GM18858 (cell line): ENCODE results near the gene L1TD1.
"Not testable (repeated sequence)": the region's sequence is repeated elsewhere in the genome, so short reads cannot be mapped to it uniquely, and the experiment has no call there.

Experiments
- ATAC-seq: cut with Tn5 transposase; IDR thresholded peaks from one replicate; pipeline ENCODE4 v1.9.1; 2021; ENCODE audit not compliant: unreplicated experiment

Gene L1TD1

DNA sequence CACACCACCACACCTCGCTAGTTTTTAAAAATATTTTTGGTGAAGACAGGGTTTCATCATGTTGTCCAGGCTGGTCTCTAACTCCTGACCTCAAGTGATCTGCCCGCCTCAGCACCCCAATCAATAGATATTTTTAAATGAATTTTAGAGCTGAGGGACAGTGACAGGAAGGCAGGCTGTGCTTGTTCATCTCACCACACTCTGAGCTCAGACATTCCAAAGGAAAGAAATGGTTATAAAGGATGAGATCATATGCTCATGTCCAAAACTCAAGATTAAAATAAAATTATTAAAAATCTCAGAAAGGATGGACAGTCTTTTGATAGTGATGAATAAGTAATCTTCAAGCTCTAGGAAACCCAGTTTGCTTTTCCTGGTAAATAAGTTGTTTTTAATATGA lies 40.9 kb downstream of the L1TD1 start:
- ATAC-seq: no peak

DNA sequence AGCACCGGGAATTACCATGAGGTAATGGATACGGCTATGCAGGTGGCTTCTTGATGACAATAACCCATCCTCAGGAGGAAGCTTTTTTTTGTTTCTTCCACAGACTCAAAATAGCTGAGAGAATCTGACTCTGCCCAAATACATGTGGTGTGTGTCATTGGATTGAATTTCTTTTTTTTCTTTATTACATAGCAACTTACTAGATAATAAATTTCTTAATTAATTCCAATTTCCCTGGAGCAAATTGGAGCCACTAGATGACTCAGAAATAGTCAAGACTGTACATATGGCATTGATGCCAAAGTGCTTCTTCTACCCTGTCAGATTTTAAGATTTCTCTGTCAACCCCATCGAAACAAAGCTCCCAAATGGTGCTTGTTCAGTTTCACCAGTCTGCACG lies 42.7 kb downstream of the L1TD1 start:
- no peak for ATAC-seq

DNA sequence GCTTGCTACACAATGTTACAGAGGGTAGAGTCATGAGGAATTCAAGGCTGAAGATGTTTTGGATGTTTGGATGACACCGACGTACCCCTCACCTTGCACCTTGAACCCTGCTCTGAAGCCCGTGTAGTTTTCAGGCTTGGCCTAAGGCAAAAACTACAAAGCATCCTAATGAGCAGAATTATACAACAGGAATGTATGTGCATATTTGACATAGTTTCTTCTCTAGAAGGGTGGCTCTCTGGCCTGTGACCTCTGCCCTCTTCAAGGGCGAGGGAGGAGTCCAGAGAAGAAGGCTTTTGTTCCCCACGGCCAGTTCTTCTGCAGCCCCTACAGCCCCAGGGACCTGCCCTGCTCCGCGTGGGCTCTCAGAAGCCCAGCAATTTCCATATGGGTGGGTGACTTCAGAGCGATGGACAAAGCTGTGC lies 43.3 kb downstream of the L1TD1 start:
- ATAC-seq: no peak

DNA sequence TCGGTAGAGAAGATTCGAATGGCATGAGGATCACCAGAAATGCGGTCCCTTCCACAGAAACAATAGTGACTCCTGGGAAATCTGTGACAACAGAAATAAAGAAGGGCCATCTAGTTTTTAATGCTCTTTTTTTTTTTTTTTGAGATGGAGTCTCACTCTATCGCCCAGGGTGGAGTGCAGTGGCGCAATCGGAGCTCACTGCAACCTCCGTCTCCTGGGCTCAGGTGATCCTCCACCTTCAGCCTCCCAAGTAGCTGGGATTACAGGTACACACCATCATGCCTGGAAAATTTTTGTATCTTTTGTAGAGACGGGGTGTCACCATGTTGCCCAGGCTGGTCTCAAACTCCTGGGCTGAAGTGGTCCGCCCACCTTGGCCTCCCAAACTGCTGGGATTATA lies 43.9 kb downstream of the L1TD1 start:
- no peak for ATAC-seq

DNA sequence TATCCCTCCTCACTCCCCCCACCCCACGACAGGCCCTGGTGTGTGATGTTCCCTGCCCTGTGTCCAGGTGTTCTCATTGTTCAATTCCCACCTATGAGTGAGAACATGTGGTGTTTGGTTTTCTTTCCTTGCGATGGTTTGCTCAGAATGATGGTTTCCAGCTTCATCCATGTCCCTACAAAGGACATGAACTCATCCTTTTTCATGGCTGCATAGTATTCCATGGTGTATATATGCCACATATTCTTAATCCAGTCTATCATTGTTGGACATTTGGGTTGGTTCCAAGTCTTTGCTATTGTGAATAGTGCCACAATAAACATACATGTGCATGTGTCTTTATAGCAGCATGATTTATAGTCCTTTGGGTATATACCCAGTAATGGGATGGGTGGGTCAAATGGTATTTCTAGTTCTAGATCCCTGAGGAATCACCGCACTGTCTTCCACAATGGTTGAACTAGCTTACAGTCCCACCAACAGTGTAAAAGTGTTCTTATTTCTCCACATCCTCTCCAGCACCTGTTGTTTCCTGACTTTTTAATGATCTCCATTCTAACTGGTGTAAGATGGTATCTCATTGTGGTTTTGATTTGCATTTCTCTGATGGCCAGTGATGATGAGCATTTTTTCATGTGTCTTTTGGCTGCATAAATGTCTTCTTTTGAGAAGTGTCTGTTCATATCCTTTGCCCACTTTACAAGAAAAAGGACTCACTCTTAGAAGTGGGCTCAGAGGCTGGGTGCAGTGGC lies 45.2 kb downstream of the L1TD1 start:
- not testable (repeated sequence) for ATAC-seq

DNA sequence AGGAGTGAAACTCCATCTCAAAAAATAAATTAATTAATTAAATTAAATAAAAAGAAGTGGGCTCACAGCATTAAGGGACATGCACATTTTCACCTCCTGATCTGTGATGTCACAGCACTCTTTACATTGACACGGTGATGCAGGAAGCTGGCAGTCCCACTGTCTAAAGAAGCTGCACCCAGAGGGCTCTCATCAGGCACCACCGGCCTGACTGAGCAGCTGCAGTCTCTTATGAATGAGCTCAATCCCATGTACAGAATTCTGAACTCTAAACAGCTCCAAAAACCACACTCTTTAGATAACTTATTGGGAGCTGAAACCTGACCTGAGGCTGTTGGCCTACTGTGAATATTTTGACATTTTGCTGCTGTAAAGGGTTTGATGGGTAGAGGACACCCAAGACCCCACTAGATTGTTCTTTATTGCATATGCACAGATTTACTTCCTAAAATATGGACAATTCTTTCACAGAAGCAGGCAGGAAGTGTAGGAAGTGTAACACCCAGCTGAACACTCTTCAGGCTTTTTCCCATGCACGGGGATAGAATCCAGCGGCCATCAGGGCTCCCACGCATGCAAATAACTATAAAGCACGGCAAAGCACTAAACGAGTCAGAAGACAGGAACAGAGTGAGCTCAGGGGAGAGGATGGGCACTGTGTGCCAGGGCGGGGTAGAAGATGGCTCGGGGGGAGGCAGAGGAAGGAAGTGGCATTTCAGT lies 46.2 kb downstream of the L1TD1 start:
- ATAC-seq: no peak

DNA sequence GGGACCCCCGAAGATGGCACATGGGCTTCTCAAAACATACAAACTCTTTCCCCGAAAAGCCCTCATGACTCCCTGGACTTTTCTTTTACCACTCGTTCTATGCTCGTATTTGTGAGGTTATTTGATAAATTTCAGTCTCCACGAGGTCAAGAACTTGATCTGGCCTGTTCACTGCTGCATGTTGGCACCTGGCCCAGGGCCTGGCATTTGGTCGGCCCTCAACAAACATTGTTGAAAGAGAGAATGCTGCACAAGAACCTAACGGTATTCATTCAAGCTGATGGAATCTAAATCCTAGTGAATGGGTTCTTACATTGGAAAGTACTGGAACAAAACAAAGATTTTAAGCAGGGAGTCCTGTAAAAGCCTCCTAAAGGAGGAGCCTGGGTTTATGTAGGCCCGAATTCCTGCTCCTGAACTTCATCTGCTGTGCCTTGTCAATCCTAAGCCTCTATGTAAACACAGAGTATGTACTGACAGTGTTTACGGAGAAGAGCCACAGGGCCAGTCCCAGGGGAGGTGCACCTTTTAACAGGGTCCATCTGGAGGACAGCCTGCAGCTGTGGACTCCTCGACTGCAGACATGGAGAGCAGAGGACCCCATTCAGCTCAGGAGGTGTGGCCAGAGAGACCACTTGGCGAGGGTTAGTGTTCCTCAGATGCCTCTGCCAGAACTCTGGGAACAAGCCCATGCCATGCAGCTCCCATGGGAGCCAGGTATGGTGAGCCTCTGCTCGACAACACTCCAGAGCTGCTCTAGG lies 46.9 kb downstream of the L1TD1 start:
- no peak for ATAC-seq

DNA sequence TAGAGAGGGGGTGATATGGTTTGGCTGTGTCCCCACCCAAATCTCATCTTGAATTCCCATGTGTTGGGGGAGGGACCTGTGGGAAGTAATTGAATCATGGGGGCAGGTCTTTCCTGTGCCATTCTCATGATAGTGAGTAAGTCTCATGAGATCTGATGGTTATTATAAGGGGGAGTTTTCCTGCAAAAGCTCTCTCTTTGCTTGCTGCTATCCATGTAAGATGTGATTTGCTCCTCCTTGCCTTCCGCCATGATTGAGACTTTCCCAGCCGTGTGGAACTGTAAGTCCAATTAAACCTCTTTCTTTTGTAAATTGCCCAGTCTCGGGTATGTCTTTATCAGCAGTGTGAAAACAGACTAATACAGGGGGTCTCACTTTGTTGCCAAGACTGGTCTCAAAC lies 49.7 kb downstream of the L1TD1 start:
- not testable (repeated sequence) for ATAC-seq

DNA sequence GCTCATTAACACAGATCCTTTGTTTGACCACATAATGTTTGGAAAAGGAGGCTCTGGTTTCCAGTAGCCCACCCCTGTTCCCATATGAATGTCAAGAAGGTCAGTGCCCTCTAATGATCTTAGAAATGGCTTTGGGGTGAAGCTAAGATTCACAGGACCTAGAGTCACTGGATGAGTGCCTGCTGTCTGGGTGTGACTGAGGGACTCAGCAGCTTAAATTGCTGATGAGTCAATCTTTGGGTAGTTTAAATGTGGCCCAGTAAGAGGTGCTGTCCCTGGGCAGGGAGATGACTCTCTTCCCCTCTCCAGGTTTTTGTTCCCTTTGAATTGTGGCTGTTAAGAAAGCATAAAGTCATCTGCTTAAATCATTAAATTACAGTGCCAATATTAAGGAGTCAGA lies 50.6 kb downstream of the L1TD1 start:
- no peak for ATAC-seq

DNA sequence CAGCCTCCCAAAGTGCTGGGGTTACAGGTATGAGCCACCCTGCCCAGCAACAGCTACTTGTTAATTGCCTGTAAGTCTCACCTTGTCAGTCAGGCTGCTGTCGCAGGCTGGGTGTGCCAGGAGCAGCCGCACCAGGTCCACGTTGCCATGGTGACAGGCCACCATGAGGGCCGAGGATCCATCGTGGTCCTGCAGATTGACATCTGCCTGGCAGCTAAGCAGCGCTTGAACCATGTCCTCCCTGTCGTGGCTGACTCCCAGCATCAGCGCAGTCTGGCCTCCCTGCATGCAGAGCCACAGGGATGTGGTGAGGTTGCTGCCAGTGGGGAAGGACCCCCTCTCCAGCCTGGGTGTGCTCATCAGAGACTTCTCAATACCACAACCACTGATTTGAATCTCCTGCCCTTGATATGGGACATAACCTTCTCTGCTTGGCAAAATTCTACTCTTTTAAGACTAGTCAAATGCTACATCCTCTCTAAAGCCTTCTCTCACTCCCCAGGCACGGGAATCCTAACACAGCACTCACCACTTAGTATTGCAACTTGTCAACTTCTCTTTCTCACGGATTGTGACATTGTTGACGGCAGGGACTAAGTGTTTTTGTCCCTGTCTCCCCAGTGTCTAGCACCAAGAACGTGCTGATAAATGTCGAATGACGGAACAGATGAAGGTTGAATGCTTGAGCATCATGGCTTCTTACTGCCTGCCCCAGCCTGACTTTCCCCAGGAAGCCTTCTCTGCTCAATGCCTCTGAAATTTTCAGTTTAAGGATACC lies 52.9 kb downstream of the L1TD1 start:
- no peak for ATAC-seq

DNA sequence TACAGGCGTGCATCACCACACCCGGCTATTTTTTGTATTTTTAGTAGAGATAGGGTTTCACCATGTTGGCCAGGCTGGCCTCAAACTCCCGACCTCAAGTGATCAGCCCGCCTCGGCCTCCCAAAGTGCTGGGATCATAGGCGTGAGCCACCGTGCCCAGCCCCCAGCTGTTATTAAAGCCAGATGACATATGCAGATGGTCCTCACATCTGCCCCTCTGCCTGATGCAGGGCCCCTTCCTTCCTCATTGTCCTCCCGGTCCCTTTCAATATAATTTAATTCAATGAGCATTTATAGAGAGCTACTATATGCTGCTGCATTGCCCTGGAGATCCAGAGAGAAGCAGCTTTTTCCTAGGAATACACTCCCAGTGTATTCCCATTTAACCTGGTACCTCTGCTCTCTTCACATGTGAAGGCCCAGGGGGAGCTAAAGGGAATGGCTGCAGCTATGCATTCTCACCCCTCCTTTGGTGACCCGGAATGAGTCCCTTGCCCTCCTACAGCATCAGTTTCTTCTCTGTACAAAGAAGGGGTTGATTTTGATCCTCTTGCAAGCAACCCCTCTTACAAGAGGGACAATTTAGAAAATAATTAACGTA lies 55.6 kb downstream of the L1TD1 start:
- no peak for ATAC-seq

DNA sequence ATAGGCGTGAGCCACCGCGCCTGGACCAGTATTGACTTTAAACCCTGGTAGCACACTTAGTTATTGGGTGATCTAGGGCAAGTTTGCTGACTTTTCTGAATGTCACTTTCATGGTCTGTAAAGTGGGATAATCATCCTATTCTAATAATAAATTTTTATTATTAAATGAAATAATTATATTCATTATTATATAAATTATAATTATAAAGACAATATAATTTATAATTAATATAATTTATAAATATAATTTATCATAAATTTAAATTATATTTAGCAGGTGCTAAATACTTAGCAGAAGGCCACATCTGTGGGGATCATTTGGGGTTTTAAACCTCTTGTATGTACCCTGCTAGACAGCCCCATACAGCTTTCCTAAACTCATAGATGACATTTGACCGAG lies 64.9 kb downstream of the L1TD1 start:
- no peak for ATAC-seq

DNA sequence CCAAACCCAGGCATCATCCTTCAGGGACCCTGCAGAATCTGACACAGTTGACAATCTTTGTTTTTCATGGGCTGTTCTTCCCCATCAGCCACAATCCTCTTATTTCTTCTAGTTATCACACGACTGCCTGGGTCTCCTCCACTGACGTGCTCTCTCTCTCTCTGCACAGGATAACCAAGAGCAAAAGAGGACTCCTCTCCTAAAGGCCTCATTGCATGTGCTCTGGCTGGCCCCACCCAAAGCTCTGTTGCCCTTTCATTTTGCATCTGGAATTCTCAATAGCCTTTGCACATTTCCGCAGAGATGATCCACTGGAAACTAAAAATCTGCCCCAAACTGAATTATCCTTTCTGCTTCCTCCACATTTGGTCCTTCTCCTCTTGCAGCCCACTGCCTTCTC lies 66.0 kb downstream of the L1TD1 start:
- no peak for ATAC-seq
